ENCODE results near the gene PIMREG.

Gene PIMREG

GRCh38 chr17:6476076-6476809, 32.0 kb downstream of the PIMREG start:
- TF ChIP-seq CTCF (IDR thresholded peaks at IDR 0.05; ENCODE audit: poor library complexity, severe bottlenecking): no peak
- H3K27ac ChIP-seq (ENCODE audit: poor library complexity, severe bottlenecking): no peak overlapping the region
- DNase-seq (ENCODE audit: low spot score) (no peak), ATAC-seq (ENCODE audit: low read depth) (no peak)
- no peak overlapping the region for H3K4me3 ChIP-seq (ENCODE audit: severe bottlenecking)
- H3K36me3 ChIP-seq (ENCODE audit: low read depth): peaks cover 4% of the 10 kb centered on the region; the same call in 1 of the 2 replicates
- H3K27me3 ChIP-seq (ENCODE audit: insufficient read depth, poor library complexity, severe bottlenecking): no peaks in the 10 kb centered on the region
- no peaks in the 10 kb centered on the region for H3K9me3 ChIP-seq (ENCODE audit: severe bottlenecking)
- peaks cover 10% of the 10 kb centered on the region for H3K4me1 ChIP-seq (ENCODE audit: insufficient read depth, poor library complexity, severe bottlenecking)

- peaks cover 4% of the 10 kb centered on the region; the same call in 1 of the 2 replicates for H3K36me3 ChIP-seq (ENCODE audit: low read depth)
- H3K4me3 ChIP-seq (ENCODE audit: severe bottlenecking): no peak overlapping the region
- no peak for ATAC-seq (ENCODE audit: low read depth)
- DNase-seq (ENCODE audit: low spot score): no peak
- no peaks in the 10 kb centered on the region for H3K27me3 ChIP-seq (ENCODE audit: insufficient read depth, poor library complexity, severe bottlenecking)
- TF ChIP-seq CTCF (IDR thresholded peaks at IDR 0.05; ENCODE audit: poor library complexity, severe bottlenecking): no peak
- H3K4me1 ChIP-seq (ENCODE audit: insufficient read depth, poor library complexity, severe bottlenecking): peaks cover 5% of the 10 kb centered on the region
- no peaks in the 10 kb centered on the region for H3K9me3 ChIP-seq (ENCODE audit: severe bottlenecking)
- no peak overlapping the region for H3K27ac ChIP-seq (ENCODE audit: poor library complexity, severe bottlenecking)
Observed at GRCh38 chr17:6476810-6477179, 32.5 kb downstream of the PIMREG start.

- DNase-seq (ENCODE audit: low spot score) (no peak), ATAC-seq (ENCODE audit: low read depth) (no peak)
- H3K27ac ChIP-seq (ENCODE audit: poor library complexity, severe bottlenecking): no peak overlapping the region
- no peaks in the 10 kb centered on the region for H3K4me1 ChIP-seq (ENCODE audit: insufficient read depth, poor library complexity, severe bottlenecking)
- TF ChIP-seq CTCF (IDR thresholded peaks at IDR 0.05; ENCODE audit: poor library complexity, severe bottlenecking): no peak
- no peaks in the 10 kb centered on the region for H3K27me3 ChIP-seq (ENCODE audit: insufficient read depth, poor library complexity, severe bottlenecking)
- no peaks in the 10 kb centered on the region for H3K9me3 ChIP-seq (ENCODE audit: severe bottlenecking)
- H3K36me3 ChIP-seq (ENCODE audit: low read depth): peaks cover 4% of the 10 kb centered on the region; the same call in 1 of the 2 replicates
- H3K4me3 ChIP-seq (ENCODE audit: severe bottlenecking): no peak overlapping the region
Observed at GRCh38 chr17:6477831-6478383, 33.7 kb downstream of the PIMREG start.

- Histone ChIP-seq H3K27ac (ENCODE audit: poor library complexity, severe bottlenecking) (no peak overlapping the region), H3K4me1 (ENCODE audit: insufficient read depth, poor library complexity, severe bottlenecking) (no peaks in the 10 kb centered on the region), H3K9me3 (ENCODE audit: severe bottlenecking) (no peaks in the 10 kb centered on the region), H3K4me3 (ENCODE audit: severe bottlenecking) (no peak overlapping the region), H3K27me3 (ENCODE audit: insufficient read depth, poor library complexity, severe bottlenecking) (no peaks in the 10 kb centered on the region), H3K36me3 (ENCODE audit: low read depth) (peaks cover 4% of the 10 kb centered on the region; the same call in 1 of the 2 replicates)
- ATAC-seq (ENCODE audit: low read depth) (no peak), DNase-seq (ENCODE audit: low spot score) (no peak)
- no peak for TF ChIP-seq CTCF (IDR thresholded peaks at IDR 0.05; ENCODE audit: poor library complexity, severe bottlenecking)
Observed at GRCh38 chr17:6478486-6478885, 34.2 kb downstream of the PIMREG start.

All from RWPE2 (cell line).